ENCODE results near the gene NUPR1.
"Not testable (repeated sequence)": the region's sequence is repeated elsewhere in the genome, so short reads cannot be mapped to it uniquely, and the experiment has no call there.

NUPR1 gene

DNA sequence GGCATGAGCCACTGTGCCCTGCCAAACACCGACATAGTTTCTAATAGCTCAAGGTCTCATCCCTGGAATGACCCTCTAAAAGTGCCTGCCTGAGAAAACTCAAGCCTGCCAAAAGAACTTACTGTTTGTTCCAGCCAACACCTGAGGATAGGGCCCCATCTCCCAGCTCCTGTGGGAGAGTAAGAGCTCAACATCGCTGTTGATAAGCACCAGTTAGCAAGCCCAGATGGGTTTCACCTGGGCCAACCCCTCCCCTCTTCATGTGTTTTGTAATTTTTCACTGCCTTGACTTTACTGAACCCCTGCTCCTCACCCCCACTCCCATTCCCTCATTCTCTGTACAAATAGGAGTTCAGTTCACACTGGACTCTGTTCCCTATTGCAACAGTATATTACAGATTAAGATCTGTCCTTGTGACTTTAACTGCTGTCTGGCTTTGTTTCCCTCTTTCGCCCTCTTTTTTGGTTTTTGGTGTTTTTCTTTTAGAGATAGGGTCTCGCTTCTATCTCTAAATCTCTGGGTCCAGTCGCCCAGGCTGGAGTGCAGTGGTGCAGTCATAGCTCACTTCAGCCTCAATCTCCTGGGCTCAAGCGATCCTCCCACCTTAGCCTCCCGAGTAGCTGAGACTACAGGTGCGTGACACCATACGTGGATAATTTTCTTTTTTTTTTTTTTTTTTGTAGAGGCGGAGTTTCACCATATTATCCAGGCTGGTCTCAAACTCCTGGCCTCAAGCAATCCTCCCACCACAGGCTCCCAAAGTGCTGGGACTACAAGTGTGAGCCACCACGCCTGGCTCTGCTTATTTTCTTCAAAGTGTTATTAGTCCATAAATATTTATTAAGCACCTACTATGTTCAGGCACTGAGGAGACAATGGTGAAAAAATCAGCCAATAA lies 12.3 kb downstream of the NUPR1 start:
- no peak for DNase-seq

DNA sequence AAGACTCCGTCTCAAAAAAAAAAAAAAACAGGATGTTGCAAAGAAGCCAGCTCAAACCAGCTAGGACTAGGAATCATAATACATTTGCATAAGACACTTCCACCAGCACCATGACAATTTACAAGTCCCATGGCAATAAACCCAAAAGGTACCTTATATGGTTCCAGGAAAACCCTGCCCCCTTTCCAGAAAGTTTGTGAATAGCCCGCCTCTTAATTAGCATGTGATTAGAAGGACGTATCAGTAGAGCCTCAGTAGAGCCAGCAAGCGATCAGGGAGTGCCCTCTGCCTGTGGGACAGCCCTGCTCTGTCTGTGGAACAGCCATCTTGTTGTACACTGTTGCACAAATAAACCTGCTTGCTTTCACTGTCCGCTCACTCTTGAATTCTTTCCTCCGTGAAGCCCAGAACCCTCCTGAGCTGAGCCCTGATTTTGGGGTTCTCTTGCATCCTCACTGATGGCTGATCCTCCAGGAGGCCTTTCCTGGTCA lies 14.0 kb downstream of the NUPR1 start:
- no peak for DNase-seq

GRCh38 chr16:28522792-28523191 lies 16.0 kb downstream of the NUPR1 start:
- DNase-seq, result no peak

GRCh38 chr16:28521436-28521835 lies 17.3 kb downstream of the NUPR1 start:
- DNase-seq, result no peak

GRCh38 chr16:28520672-28521071 lies 18.1 kb downstream of the NUPR1 start:
- no peak for DNase-seq

DNA sequence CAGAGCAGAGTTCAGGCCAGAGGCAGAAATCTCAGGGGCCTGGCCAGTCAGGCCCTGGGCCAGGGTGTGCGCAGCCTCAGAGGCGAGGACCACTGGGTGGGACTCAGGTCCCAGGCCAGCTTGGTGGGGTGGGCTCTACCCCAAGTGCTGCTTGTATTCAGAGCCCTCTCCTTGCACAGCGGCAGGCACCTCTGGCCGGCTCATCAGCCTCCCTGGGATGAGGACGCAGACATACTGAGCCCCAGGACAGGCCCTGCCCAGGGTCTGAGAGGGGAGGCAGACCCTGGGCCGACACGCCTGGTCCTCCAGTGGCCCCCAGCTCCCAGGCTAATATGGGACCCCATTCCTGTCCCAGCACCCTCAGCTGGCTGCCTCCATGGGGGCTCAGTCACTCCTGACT lies 24.5 kb downstream of the NUPR1 start:
- DNase-seq, result no peak

GRCh38 chr16:28513484-28514181 lies 25.1 kb downstream of the NUPR1 start:
- no peak for DNase-seq

GRCh38 chr16:28511801-28512789 lies 26.7 kb downstream of the NUPR1 start:
- DNase-seq, result no peak

DNA sequence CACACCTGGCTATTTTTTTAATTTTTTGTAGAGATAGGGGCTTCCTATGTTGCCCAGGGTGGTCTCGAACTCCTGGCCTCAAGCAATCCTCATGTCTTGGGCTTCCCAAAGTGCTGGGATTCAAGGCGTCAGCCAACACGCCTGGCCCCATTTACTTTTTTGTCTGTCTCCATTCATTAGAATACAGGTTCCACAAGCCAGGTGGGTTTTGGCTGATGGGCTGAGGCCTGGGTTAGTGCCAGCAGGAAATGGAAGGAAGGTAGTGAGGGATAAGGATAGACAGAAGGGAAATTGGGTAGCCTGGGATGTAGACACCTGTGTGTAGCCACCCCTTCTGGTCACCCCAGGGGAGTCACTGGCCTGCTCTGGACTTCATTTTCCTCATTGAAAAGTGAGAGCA lies 27.7 kb downstream of the NUPR1 start:
- no peak for DNase-seq

DNA sequence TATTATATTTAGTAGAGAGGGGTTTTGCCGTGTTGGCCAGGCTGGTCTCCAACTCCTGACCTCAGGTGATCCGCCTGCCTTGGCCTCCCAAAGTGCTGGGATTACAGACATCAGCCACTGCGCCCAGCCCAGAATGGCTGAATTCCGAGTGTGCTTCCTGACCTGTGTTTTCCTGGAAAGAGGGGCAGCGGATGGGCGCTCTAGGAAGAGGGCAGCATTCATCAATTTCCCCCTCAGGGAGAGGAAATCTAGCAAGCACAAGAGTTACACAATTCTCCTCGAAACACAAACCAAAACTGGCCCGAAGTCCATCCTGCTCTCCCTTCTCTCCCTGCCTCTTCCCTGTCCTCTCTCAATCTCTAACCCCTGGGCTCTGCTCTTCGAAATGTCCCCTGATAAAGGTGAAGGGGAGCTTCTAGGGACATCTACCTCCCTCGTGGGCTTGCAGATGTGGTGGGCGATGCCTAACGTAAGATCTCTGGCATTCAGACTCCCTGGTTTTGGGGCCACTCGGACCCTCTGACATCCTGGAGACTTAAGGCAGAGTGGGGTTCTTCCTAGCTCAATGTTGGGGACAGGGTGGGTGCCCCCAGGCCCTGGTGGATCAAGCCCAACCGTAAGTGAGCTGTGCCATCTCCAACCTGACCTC lies 33.2 kb downstream of the NUPR1 start:
- no peak for DNase-seq

DNA sequence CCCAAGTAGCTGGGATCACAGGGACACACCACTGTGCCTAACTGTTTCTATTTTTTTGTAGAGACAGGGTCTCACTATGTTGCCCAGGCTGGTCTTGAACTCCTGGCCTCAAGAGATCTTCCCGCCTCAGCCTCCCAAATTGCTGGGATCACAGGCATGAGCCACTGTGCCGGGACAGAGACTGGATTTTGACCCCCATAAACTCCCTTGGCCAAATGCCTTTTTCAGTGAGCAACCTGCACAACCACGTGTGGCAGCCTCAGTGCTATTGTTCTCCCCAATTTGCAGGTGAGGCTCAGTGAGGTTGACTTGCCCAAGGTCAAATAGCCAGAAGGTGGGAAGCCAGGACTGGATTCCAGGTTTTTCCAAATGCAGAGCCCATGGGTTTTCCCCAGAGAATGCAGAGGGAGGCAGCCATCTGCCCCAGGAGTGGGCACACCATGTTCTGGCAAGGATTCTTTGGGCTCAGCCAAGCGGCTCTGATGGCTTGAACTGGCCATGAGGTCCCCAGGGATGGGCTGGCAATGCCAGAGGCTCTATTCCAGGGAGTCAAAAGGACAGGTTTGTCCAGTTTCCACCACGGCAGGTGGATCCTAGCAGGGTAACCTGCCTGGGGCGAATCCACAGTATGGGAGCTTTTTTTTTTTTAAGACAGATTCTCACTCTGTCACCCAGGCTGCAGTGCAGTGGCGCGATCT lies 33.9 kb downstream of the NUPR1 start:
- DNase-seq, result no peak

DNA sequence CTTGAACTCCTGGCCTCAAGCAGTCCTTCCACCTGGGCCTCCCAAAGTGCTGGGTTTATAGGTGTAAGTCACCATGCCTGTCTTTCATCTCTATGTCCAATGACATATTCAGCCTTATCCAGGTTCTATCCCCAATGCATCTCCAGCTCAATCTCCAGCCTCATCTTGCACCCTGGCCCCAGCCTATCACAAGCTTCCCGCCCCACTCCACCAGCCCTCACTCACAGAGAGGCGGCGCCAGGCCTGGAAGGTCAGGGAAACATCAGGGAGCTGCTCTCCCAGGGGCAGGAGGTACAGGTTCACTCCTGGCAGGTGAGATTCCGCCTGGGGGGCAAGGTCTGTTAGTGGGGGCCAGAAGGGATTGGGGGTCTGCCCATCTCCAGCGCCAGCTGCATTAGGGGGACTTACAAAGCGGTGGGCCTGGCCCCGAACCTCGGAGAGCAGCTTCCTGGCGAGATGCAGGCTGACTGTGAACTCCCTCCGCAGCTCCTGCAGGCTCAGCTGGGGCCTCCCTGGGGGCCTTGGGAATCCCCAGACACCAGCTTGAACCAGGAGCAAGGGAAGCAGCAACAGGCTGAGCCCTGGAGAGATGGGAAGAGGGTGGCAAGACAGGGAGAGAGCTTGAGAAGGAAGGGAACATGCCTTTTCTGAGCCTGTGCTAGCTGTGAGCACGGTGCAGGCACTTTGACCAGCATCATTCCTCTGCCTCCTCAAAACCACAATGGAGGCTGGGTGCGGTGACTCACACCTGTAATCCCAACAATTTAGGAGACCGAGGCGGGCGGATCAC lies 35.1 kb downstream of the NUPR1 start:
- no peak for DNase-seq

- no peak for DNase-seq
Observed at GRCh38 chr16:28502290-28502689, 36.5 kb downstream of the NUPR1 start.

- no peak for DNase-seq
Observed at GRCh38 chr16:28501258-28502232, 37.2 kb downstream of the NUPR1 start.

DNA sequence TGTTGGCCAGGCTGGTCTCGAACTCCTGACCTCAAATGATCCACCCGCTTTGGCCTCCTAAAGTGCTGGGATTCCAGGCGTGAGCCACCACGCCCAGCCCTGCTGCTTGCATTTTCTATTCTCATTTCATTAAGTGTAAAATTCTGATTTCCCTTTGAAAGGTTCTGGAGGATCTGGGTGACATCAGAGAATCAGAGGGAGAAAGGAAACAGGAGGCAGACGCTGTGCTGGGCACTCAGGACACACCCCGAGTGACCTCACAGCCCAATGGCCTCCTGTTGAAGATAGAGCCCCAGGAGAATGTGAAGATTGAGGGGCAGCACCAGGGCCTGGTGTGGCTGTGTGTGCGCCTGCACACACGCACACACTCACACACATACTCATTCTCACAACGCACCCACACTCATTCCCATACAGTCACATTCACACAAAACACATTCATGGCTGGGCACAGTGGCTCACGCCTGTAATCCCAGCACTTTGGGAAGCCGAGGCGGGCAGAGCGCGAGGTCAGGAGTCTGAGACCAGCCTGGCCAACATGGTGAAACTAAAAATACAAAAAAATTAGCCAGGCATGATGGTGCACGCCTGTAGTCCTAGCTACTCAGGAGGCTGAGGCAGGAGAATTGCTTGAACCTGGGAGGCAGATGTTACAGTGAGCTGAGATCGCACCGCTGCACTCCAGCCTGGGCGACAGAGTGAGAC lies 38.1 kb downstream of the NUPR1 start:
- DNase-seq, result not testable (repeated sequence)

GRCh38 chr16:28499854-28500253 lies 38.9 kb downstream of the NUPR1 start:
- DNase-seq, result no peak

DNA sequence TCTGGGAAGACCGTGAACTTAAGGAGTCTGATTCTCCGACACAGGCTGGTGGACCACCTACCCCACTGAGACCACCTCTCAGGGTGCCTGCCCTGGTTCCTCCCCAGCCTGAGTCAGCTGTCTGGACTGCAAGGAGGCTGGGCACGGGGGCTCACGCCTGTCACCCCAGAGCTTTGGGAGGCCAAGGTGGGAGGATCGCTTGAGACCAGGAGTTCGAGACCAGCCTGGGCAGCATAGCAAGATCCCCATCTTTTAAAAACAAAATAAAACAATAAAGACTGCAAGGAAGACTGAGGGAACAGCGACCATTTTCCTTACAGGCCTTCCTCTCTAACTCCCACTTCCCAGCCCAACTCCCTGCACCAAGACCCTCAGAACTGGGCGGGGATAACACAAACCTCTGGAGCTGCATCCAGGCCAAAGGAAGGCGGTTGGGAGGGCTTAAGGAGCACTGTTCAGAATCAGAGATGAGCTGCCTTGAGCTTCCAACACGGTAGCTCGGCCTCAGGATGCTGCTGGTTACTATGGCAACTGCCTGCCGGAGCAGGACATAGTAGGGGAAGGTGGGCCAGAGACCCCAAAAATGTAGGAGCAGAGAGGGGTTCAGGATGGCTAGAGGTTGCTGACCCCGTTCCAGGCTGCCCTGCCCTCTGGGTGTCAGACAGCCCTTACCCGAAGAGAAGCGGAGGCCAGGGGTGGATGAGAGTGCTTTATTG lies 40.0 kb downstream of the NUPR1 start:
- DNase-seq, result no peak

Measured in COR-L47 (cell line).